Neural progenitor cell (in vitro differentiated cells): Measurements from ENCODE around the gene ZNF488. TPM values are rescaled to one million over a fixed set of nuclear protein-coding genes. Genes with fewer than 3 reads are reported as not detected.

ENCODE experiments used
- DNase-seq: peaks from one replicate; pipeline ENCODE4 v3.0.0-alpha.2; 2016; ENCODE audit warnings: low spot score
- H2AFZ ChIP-seq: fragments of 200-600 bp; sonication (generic); replicated peaks from 2 replicates; pipeline ENCODE4 v1.6.1; 2016; ENCODE audit warnings: antibody characterized with exemption
- H3F3A ChIP-seq: fragments of 200-600 bp; sonication (generic); 2 replicates; pipeline ENCODE4 v1.6.1; 2016; ENCODE audit warnings: antibody characterized with exemption, low read depth
- H3K27ac ChIP-seq: fragments of 200-600 bp; sonication (generic); 2 replicates; pipeline ENCODE4 v1.5.1; 2016; ENCODE audit warnings: mild to moderate bottlenecking
- H3K27me3 ChIP-seq: fragments of 200-600 bp; sonication (generic); 2 replicates; pipeline ENCODE4 v1.6.1; 2016; ENCODE audit warnings: mild to moderate bottlenecking, moderate library complexity
- H3K36me3 ChIP-seq: fragments of 200-600 bp; sonication (generic); 2 replicates; pipeline ENCODE4 v1.5.1; 2016
- H3K4me1 ChIP-seq: fragments of 200-600 bp; sonication (generic); 2 replicates; pipeline ENCODE4 v1.6.1; 2016; ENCODE audit warnings: mixed run types
- H3K4me2 ChIP-seq: fragments of 200-600 bp; sonication (generic); 2 replicates; pipeline ENCODE4 v1.6.1; 2016
- H3K4me3 ChIP-seq: fragments of 200-600 bp; sonication (generic); 2 replicates; pipeline ENCODE4 v1.5.1; 2016
- H3K79me2 ChIP-seq: fragments of 200-600 bp; sonication (generic); 2 replicates; pipeline ENCODE4 v1.6.1; 2016; ENCODE audit warnings: low read depth
- H3K9ac ChIP-seq: fragments of 200-600 bp; sonication (generic); 2 replicates; pipeline ENCODE4 v1.6.1; 2016
- H3K9me3 ChIP-seq: fragments of 200-600 bp; sonication (generic); 2 replicates; pipeline ENCODE4 v1.5.1; 2016; ENCODE audit warnings: low read depth
- H4K20me1 ChIP-seq: fragments of 200-600 bp; sonication (generic); 2 replicates; pipeline ENCODE4 v1.6.1; 2016; ENCODE audit warnings: low read depth
- H3K27ac Mint-ChIP-seq: 3 replicates; pipeline ENCODE4 v1.8.0; 2021; ENCODE audit warnings: mixed read lengths
- H3K27me3 Mint-ChIP-seq: 2 replicates; pipeline ENCODE4 v1.8.0; 2022; ENCODE audit warnings: low read depth, mild to moderate bottlenecking, inconsistent platforms, moderate library complexity, mixed read lengths; ENCODE audit not compliant: insufficient read depth
- H3K36me3 Mint-ChIP-seq: 3 replicates; pipeline ENCODE4 v1.8.0; 2021; ENCODE audit warnings: mixed read lengths
- H3K4me1 Mint-ChIP-seq: 3 replicates; pipeline ENCODE4 v1.8.0; 2021; ENCODE audit warnings: mixed read lengths
- H3K4me3 Mint-ChIP-seq: 3 replicates; pipeline ENCODE4 v1.8.0; 2021; ENCODE audit warnings: mild to moderate bottlenecking, moderate library complexity, mixed read lengths
- H3K9me3 Mint-ChIP-seq: 3 replicates; pipeline ENCODE4 v1.8.0; 2020; ENCODE audit warnings: mixed read lengths
- CTCF ChIP-seq: fragments of 200-600 bp; sonication (generic); IDR thresholded peaks from 2 replicates; pipeline ENCODE4 v1.5.1; 2017; ENCODE audit warnings: antibody characterized with exemption, mild to moderate bottlenecking
- EZH2 ChIP-seq: fragments of 200-600 bp; sonication (generic); IDR thresholded peaks from 2 replicates; pipeline ENCODE4 v1.6.1; 2017; ENCODE audit warnings: antibody characterized with exemption, mild to moderate bottlenecking, moderate library complexity
- EZH2phosphoT487 ChIP-seq: fragments of 200-600 bp; sonication (generic); IDR thresholded peaks from 2 replicates; pipeline ENCODE4 v1.6.1; 2017; ENCODE audit warnings: antibody characterized with exemption
- total RNA-seq: library from RNA; depleted of rRNA; stranded (reverse); fragments of >200 nt; gene quantifications from 2 replicates; pipeline ENCODE4 v1.2.3, GENCODE V29; 2015; ENCODE audit warnings: low replicate concordance

The ZNF488 gene
- total RNA-seq, 1 donor from 2014 or later: not detected

GRCh38 chr10:47336387-47337134, 47.5 kb downstream of the ZNF488 start:
- Histone ChIP-seq H3K79me2 (no peaks in the 10 kb centered on the region), H3K36me3 (no peaks in the 10 kb centered on the region), H3K4me1 (no peaks in the 10 kb centered on the region), H3K9me3 (no peaks in the 10 kb centered on the region), H4K20me1 (no peaks in the 10 kb centered on the region), H3K4me2 (no peak overlapping the region), H2AFZ (no peak overlapping the region), H3K27ac (no peak overlapping the region), H3K4me3 (no peak overlapping the region), H3K27me3 (no peaks in the 10 kb centered on the region), H3K9ac (no peak overlapping the region), H3F3A (no peaks in the 10 kb centered on the region)
- H3K4me1 Mint-ChIP-seq: peaks cover 14% of the 10 kb centered on the region
- H3K27ac Mint-ChIP-seq: no peak overlapping the region
- peaks cover 7% of the 10 kb centered on the region for H3K27me3 Mint-ChIP-seq
- H3K36me3 Mint-ChIP-seq: no peaks in the 10 kb centered on the region
- TF ChIP-seq CTCF: no peak
- no peak for TF ChIP-seq EZH2phosphoT487
- TF ChIP-seq EZH2: no peak
- H3K9me3 Mint-ChIP-seq: no peaks in the 10 kb centered on the region
- DNase-seq: no peak
- H3K4me3 Mint-ChIP-seq: no peak overlapping the region

- no peaks in the 10 kb centered on the region for H3K9me3 ChIP-seq
- Mint-ChIP-seq H3K27me3 (peaks cover 8% of the 10 kb centered on the region), H3K4me3 (no peak overlapping the region), H3K36me3 (no peaks in the 10 kb centered on the region), H3K27ac (no peak overlapping the region), H3K9me3 (no peaks in the 10 kb centered on the region), H3K4me1 (peaks cover 14% of the 10 kb centered on the region)
- no peaks in the 10 kb centered on the region for H3F3A ChIP-seq
- H3K27ac ChIP-seq: no peak overlapping the region
- no peak overlapping the region for H3K4me2 ChIP-seq
- no peak overlapping the region for H2AFZ ChIP-seq
- no peaks in the 10 kb centered on the region for H4K20me1 ChIP-seq
- no peaks in the 10 kb centered on the region for H3K4me1 ChIP-seq
- no peaks in the 10 kb centered on the region for H3K36me3 ChIP-seq
- no peaks in the 10 kb centered on the region for H3K27me3 ChIP-seq
- no peaks in the 10 kb centered on the region for H3K79me2 ChIP-seq
- TF ChIP-seq EZH2phosphoT487: no peak
- no peak for TF ChIP-seq EZH2
- TF ChIP-seq CTCF: no peak
- H3K4me3 ChIP-seq: no peak overlapping the region
- H3K9ac ChIP-seq: no peak overlapping the region
- no peak for DNase-seq
Measured at GRCh38 chr10:47335906-47336305, 48.2 kb downstream of the ZNF488 start.

DNA sequence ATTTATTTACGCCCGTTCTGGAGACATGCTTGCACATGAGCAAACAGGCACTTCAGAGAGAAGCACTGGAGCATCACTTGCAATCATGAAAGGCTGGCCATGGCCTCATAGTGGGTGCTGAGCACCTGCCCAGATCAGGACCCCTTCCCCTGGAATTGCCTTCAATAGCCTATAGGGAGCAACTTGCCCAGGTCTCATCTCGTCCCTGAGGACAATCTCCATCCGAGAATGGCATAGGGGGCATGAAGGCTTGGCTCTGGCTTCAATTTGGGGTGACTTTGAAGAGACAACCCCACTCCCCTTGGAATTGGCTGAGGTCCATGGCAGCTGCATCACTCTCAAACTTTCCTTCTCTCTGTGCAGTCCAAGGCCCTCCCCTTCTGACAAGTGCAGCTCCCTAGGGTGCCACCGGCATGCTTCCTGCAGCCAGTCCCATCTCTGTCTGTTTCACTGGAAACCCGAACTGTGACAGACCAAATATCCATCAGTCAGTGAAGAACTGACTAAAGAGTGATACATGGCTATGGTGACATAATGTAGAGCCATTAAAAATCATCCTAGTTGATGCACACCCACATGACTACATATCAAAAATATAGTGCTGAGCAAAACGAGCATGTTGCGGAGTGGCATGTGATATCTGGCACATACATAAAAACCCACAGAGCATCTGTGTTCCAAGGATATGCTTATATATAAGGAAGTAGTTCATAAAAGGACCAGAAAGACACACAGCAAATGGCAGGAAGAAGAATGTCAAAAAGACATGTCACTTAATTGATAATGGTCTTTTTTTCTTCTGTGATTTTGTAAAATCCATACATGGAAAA, 49.4 kb downstream of the ZNF488 start:
- no peak overlapping the region for H3K4me2 ChIP-seq
- Mint-ChIP-seq H3K36me3 (no peaks in the 10 kb centered on the region), H3K4me1 (peaks cover 11% of the 10 kb centered on the region), H3K9me3 (no peaks in the 10 kb centered on the region), H3K4me3 (no peak overlapping the region), H3K27me3 (peaks cover 12% of the 10 kb centered on the region), H3K27ac (no peak overlapping the region)
- no peaks in the 10 kb centered on the region for H3K9me3 ChIP-seq
- no peak for DNase-seq
- H3K4me1 ChIP-seq: no peaks in the 10 kb centered on the region
- H3K27ac ChIP-seq: no peak overlapping the region
- no peak overlapping the region for H3K9ac ChIP-seq
- TF ChIP-seq EZH2 (no peak), CTCF (no peak)
- no peaks in the 10 kb centered on the region for H4K20me1 ChIP-seq
- no peaks in the 10 kb centered on the region for H3K36me3 ChIP-seq
- H3K4me3 ChIP-seq: no peak overlapping the region
- H3F3A ChIP-seq: no peaks in the 10 kb centered on the region
- no peak overlapping the region for H2AFZ ChIP-seq
- H3K79me2 ChIP-seq: no peaks in the 10 kb centered on the region
- no peaks in the 10 kb centered on the region for H3K27me3 ChIP-seq
